ENCODE data around the gene ITSN2.

The ITSN2 gene

GRCh38 chr2:24403168-24403831, 43.0 kb upstream of the ITSN2 start:
- Histone ChIP-seq H3K27me3 (ENCODE audit: insufficient read depth, low read depth) (no peaks in the 10 kb centered on the region), H4K20me1 (ENCODE audit: insufficient read depth) (no peaks in the 10 kb centered on the region), H3K9ac (no peak overlapping the region), H2AFZ (ENCODE audit: low read depth) (no peak overlapping the region), H3K4me3 (IDR thresholded peaks at IDR 0.05; ENCODE audit: insufficient read depth, low read depth, low read length) (no peak overlapping the region), H3K79me2 (ENCODE audit: insufficient read depth, low read depth) (no peaks in the 10 kb centered on the region), H3K36me3 (ENCODE audit: insufficient read depth) (no peaks in the 10 kb centered on the region), H3K4me1 (ENCODE audit: low read depth, poor library complexity, severe bottlenecking) (no peaks in the 10 kb centered on the region), H3K27ac (no peak overlapping the region), H3K4me2 (no peak overlapping the region)
- no peak for TF ChIP-seq CTCF (conservative IDR thresholded peaks at IDR 0.05; ENCODE audit: low read depth, low read length)

- H3K4me1 ChIP-seq (ENCODE audit: low read depth, poor library complexity, severe bottlenecking), result no peaks in the 10 kb centered on the region
- H3K27me3 ChIP-seq (ENCODE audit: insufficient read depth, low read depth), result no peaks in the 10 kb centered on the region
- H3K4me3 ChIP-seq (IDR thresholded peaks at IDR 0.05; ENCODE audit: insufficient read depth, low read depth, low read length), result no peak overlapping the region
- H4K20me1 ChIP-seq (ENCODE audit: insufficient read depth), result no peaks in the 10 kb centered on the region
- H2AFZ ChIP-seq (ENCODE audit: low read depth), result no peak overlapping the region
- TF ChIP-seq CTCF (conservative IDR thresholded peaks at IDR 0.05; ENCODE audit: low read depth, low read length), result no peak
- H3K9ac ChIP-seq, result no peak overlapping the region
- no peaks in the 10 kb centered on the region for H3K36me3 ChIP-seq (ENCODE audit: insufficient read depth)
- no peak overlapping the region for H3K27ac ChIP-seq
- H3K4me2 ChIP-seq, result no peak overlapping the region
- H3K79me2 ChIP-seq (ENCODE audit: insufficient read depth, low read depth), result no peaks in the 10 kb centered on the region
Measured at GRCh38 chr2:24402242-24403097, 42.1 kb upstream of the ITSN2 start.

GRCh38 chr2:24400207-24400907, 40.0 kb upstream of the ITSN2 start:
- H3K79me2 ChIP-seq (ENCODE audit: insufficient read depth, low read depth), result no peaks in the 10 kb centered on the region
- H3K4me1 ChIP-seq (ENCODE audit: low read depth, poor library complexity, severe bottlenecking), result no peaks in the 10 kb centered on the region
- no peaks in the 10 kb centered on the region for H3K36me3 ChIP-seq (ENCODE audit: insufficient read depth)
- H3K9ac ChIP-seq, result no peak overlapping the region
- H3K27me3 ChIP-seq (ENCODE audit: insufficient read depth, low read depth), result no peaks in the 10 kb centered on the region
- TF ChIP-seq CTCF (conservative IDR thresholded peaks at IDR 0.05; ENCODE audit: low read depth, low read length), result no peak
- H2AFZ ChIP-seq (ENCODE audit: low read depth), result no peak overlapping the region
- H3K4me3 ChIP-seq (IDR thresholded peaks at IDR 0.05; ENCODE audit: insufficient read depth, low read depth, low read length), result no peak overlapping the region
- H3K27ac ChIP-seq, result no peak overlapping the region
- H4K20me1 ChIP-seq (ENCODE audit: insufficient read depth), result no peaks in the 10 kb centered on the region
- no peak overlapping the region for H3K4me2 ChIP-seq

- Histone ChIP-seq H4K20me1 (ENCODE audit: insufficient read depth) (no peaks in the 10 kb centered on the region), H3K27ac (no peak overlapping the region), H3K36me3 (ENCODE audit: insufficient read depth) (no peaks in the 10 kb centered on the region)
Measured at GRCh38 chr2:24399434-24400206, 39.3 kb upstream of the ITSN2 start.

More at GRCh38 chr2:24399434-24400206, 39.3 kb upstream of the ITSN2 start:
- no peak overlapping the region for H3K4me2 ChIP-seq
- H3K9ac ChIP-seq, result no peak overlapping the region
- no peaks in the 10 kb centered on the region for H3K4me1 ChIP-seq (ENCODE audit: low read depth, poor library complexity, severe bottlenecking)
- H3K27me3 ChIP-seq (ENCODE audit: insufficient read depth, low read depth), result no peaks in the 10 kb centered on the region
- TF ChIP-seq CTCF (conservative IDR thresholded peaks at IDR 0.05; ENCODE audit: low read depth, low read length), result no peak
- no peaks in the 10 kb centered on the region for H3K79me2 ChIP-seq (ENCODE audit: insufficient read depth, low read depth)
- no peak overlapping the region for H2AFZ ChIP-seq (ENCODE audit: low read depth)
- no peak overlapping the region for H3K4me3 ChIP-seq (IDR thresholded peaks at IDR 0.05; ENCODE audit: insufficient read depth, low read depth, low read length)

Measured in KMS-11 (cell line).